ENCODE data around the gene GALNT16.

DNA sequence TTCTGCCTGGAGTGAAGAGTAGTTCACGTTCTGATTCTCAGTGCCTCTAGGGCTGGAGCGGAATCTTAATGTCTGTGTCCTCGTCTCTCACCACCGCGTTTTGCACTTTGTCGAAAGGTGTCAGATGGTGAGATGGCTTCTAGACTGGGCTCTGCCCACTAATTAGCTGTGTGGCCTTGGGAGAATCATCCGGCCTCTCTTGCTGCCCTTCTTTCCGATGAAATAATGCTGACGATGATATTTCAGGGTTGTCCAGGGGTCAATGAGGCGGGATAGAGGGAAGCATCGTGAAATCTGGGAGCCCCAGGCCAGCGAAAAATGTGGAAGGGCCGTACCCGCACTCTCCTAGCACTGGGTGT is 811 bp upstream of the GALNT16 start:
- TF ChIP-seq FOXM1 (IDR thresholded peaks at IDR 0.05; ENCODE audit: borderline replicate concordance, low read depth) = no peak
- TF ChIP-seq YY1 (IDR thresholded peaks at IDR 0.05; ENCODE audit: low read depth) = no peak
- TF ChIP-seq EP300 (IDR thresholded peaks at IDR 0.05; ENCODE audit: borderline replicate concordance) = no peak
- TF ChIP-seq TCF12 (IDR thresholded peaks at IDR 0.05; ENCODE audit: low read depth) = no peak
- TF ChIP-seq CREB1 (IDR thresholded peaks at IDR 0.05; ENCODE audit: low read depth) = no peak
- TF ChIP-seq, protein P1, sequence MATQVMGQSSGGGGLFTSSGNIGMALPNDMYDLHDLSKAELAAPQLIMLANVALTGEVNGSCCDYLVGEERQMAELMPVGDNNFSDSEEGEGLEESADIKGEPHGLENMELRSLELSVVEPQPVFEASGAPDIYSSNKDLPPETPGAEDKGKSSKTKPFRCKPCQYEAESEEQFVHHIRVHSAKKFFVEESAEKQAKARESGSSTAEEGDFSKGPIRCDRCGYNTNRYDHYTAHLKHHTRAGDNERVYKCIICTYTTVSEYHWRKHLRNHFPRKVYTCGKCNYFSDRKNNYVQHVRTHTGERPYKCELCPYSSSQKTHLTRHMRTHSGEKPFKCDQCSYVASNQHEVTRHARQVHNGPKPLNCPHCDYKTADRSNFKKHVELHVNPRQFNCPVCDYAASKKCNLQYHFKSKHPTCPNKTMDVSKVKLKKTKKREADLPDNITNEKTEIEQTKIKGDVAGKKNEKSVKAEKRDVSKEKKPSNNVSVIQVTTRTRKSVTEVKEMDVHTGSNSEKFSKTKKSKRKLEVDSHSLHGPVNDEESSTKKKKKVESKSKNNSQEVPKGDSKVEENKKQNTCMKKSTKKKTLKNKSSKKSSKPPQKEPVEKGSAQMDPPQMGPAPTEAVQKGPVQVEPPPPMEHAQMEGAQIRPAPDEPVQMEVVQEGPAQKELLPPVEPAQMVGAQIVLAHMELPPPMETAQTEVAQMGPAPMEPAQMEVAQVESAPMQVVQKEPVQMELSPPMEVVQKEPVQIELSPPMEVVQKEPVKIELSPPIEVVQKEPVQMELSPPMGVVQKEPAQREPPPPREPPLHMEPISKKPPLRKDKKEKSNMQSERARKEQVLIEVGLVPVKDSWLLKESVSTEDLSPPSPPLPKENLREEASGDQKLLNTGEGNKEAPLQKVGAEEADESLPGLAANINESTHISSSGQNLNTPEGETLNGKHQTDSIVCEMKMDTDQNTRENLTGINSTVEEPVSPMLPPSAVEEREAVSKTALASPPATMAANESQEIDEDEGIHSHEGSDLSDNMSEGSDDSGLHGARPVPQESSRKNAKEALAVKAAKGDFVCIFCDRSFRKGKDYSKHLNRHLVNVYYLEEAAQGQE (IDR thresholded peaks at IDR 0.05; ENCODE audit: low read depth) = no peak
- TF ChIP-seq TAF1 (IDR thresholded peaks at IDR 0.05; ENCODE audit: low read depth) = no peak
- TF ChIP-seq RAD21 (IDR thresholded peaks at IDR 0.05; ENCODE audit: low read depth) = no peak
- TF ChIP-seq EGR1 (IDR thresholded peaks at IDR 0.05) = no peak
- TF ChIP-seq TEAD4 (IDR thresholded peaks at IDR 0.05) = no peak
- TF ChIP-seq, protein P2, sequence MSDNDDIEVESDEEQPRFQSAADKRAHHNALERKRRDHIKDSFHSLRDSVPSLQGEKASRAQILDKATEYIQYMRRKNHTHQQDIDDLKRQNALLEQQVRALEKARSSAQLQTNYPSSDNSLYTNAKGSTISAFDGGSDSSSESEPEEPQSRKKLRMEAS (IDR thresholded peaks at IDR 0.05) = no peak
- no peak for TF ChIP-seq CEBPB (IDR thresholded peaks at IDR 0.05)
- TF ChIP-seq, protein P3, sequence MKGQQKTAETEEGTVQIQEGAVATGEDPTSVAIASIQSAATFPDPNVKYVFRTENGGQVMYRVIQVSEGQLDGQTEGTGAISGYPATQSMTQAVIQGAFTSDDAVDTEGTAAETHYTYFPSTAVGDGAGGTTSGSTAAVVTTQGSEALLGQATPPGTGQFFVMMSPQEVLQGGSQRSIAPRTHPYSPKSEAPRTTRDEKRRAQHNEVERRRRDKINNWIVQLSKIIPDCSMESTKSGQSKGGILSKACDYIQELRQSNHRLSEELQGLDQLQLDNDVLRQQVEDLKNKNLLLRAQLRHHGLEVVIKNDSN (IDR thresholded peaks at IDR 0.05) = no peak
- no peak for TF ChIP-seq NFIC (IDR thresholded peaks at IDR 0.05)

Measured in Ishikawa (cell line).